Measurements from ENCODE around the gene CATSPER1.
A peak's percentile ranks its signal among the peaks of the same experiment; 100 is the strongest.

Gene CATSPER1

GRCh38 chr11:66006134-66006890, 20.0 kb downstream of the CATSPER1 start:
- H3K36me3 ChIP-seq = peaks cover 22% of the 10 kb centered on the region
- H3K4me3 ChIP-seq (ENCODE audit: low read depth, low read length) = no peak overlapping the region
- H3K9me3 ChIP-seq (ENCODE audit: severe bottlenecking) = no peaks in the 10 kb centered on the region
- H3K27me3 ChIP-seq (ENCODE audit: insufficient read depth, low read depth, severe bottlenecking) = no peaks in the 10 kb centered on the region
- no peak for DNase-seq
- no peak for TF ChIP-seq CTCF (IDR thresholded peaks at IDR 0.05; ENCODE audit: low read depth, low read length)
- H3K27ac ChIP-seq = peak overlapping the region; percentile 71

GRCh38 chr11:66004186-66004585, 22.1 kb downstream of the CATSPER1 start:
- no peaks in the 10 kb centered on the region for H3K27me3 ChIP-seq (ENCODE audit: insufficient read depth, low read depth, severe bottlenecking)
- H3K9me3 ChIP-seq (ENCODE audit: severe bottlenecking) = no peaks in the 10 kb centered on the region
- no peak overlapping the region for H3K4me3 ChIP-seq (ENCODE audit: low read depth, low read length)
- H3K36me3 ChIP-seq = peaks cover 36% of the 10 kb centered on the region
- TF ChIP-seq CTCF (IDR thresholded peaks at IDR 0.05; ENCODE audit: low read depth, low read length) = no peak
- no peak overlapping the region for H3K27ac ChIP-seq
- DNase-seq = no peak

- no peaks in the 10 kb centered on the region for H3K27me3 ChIP-seq (ENCODE audit: insufficient read depth, low read depth, severe bottlenecking)
- no peak for DNase-seq
- H3K36me3 ChIP-seq = peaks cover 45% of the 10 kb centered on the region
- peak overlapping the region; percentile 95 for H3K27ac ChIP-seq
- H3K4me3 ChIP-seq (ENCODE audit: low read depth, low read length) = peak overlapping the region; percentile 87
- no peaks in the 10 kb centered on the region for H3K9me3 ChIP-seq (ENCODE audit: severe bottlenecking)
- TF ChIP-seq CTCF (IDR thresholded peaks at IDR 0.05; ENCODE audit: low read depth, low read length) = no peak
Observed at GRCh38 chr11:66003291-66003690, 23.0 kb downstream of the CATSPER1 start.

DNA sequence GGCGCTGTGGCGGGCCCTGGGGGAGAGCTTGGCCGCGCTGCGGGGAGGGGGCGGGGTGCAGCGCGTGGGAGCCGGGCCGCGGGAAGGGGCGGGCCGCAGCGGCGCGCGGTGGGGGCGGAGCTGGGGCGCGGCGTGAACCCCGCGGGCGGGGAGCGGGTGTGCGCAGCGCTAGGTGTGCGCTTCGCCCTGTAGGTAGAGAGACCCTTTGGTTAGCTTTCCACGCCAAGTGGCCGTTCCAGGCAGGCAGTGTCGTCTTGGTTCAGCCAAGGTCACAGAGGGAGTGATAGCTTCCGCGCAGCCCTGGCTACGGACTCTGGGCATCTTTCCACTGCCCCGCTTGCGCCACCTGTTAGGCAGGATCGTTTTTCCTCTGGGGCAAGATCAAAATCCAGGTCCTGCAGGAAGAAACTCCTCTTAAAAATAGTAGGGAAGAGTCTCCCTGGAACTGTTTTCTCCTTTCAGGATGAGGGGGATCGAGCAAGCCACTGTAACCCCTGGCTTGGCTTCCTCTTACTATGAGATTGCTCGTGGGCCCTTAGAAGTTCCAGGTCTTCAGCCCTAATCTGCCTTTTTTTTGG, 23.5 kb downstream of the CATSPER1 start:
- peak; percentile 42 for DNase-seq
- peak overlapping the region; percentile 87 for H3K4me3 ChIP-seq (ENCODE audit: low read depth, low read length)
- H3K27me3 ChIP-seq (ENCODE audit: insufficient read depth, low read depth, severe bottlenecking) = no peaks in the 10 kb centered on the region
- peak; percentile 27; the same call in 1 of the 2 replicates for TF ChIP-seq CTCF (IDR thresholded peaks at IDR 0.05; ENCODE audit: low read depth, low read length)
- peak overlapping the region; percentile 95 for H3K27ac ChIP-seq
- H3K9me3 ChIP-seq (ENCODE audit: severe bottlenecking) = no peaks in the 10 kb centered on the region
- H3K36me3 ChIP-seq = peaks cover 51% of the 10 kb centered on the region

GRCh38 chr11:66001942-66002647, 24.2 kb downstream of the CATSPER1 start, which contains the start of the genes BANF1 and EIF1AD:
Gene BANF1 (plus strand): TSS chr11:66002503. CDS start chr11:66003251, 748 bp downstream.
Gene EIF1AD (minus strand): TSS chr11:66002157. CDS start chr11:66000389, 1,768 bp downstream.
- DNase-seq = peak; percentile 93
- peak within 1 kb of the TSS; percentile 95 for H3K27ac ChIP-seq
- H3K9me3 ChIP-seq (ENCODE audit: severe bottlenecking) = no peaks in the 10 kb centered on the region
- H3K36me3 ChIP-seq = peaks cover 57% of the 10 kb centered on the region
- TF ChIP-seq CTCF (IDR thresholded peaks at IDR 0.05; ENCODE audit: low read depth, low read length) = no peak
- H3K27me3 ChIP-seq (ENCODE audit: insufficient read depth, low read depth, severe bottlenecking) = no peaks in the 10 kb centered on the region
- H3K4me3 ChIP-seq (ENCODE audit: low read depth, low read length) = peak within 1 kb of the TSS; percentile 87

All from WERI-Rb-1 (cell line).